Measurements from ENCODE around the gene JPT2. TPM values are rescaled to one million over a fixed set of nuclear protein-coding genes. Genes with fewer than 3 reads are reported as not detected.

Gene JPT2
- total RNA-seq, 6 experiments from 2014 or later = 71.7 to 92.9 (median 80.8) TPM

GRCh38 chr16:1749152-1750117, 71.4 kb downstream of the JPT2 start:
- peaks cover 5% of the 10 kb centered on the region for H3K36me3 Mint-ChIP-seq (ENCODE audit: low read depth)

More at GRCh38 chr16:1749152-1750117, 71.4 kb downstream of the JPT2 start:
- Mint-ChIP-seq H3K27ac (peak overlapping the region; percentile 52), H3K27me3 (ENCODE audit: insufficient read depth) (peaks cover 2% of the 10 kb centered on the region), H3K9me3 (no peaks in the 10 kb centered on the region), H3K4me3 (no peak overlapping the region), H3K4me1 (ENCODE audit: low read depth) (peaks cover 28% of the 10 kb centered on the region)
- no peak for TF ChIP-seq CTCF (IDR thresholded peaks at IDR 0.05)
- peak; percentile 34 for DNase-seq

Small RNA genes lying within 50 kb of the gene (microRNA-seq; reads per million reads assigned to microRNA genes)
- gene MIR3177 = 16.2 reads per million, percentile 21 among the genes with 10 or more reads in this experiment

Other genes starting within 250 kb of the JPT2 start
- gene PERCC1, start 247.2 kb upstream of the JPT2 start, total RNA-seq (2021; fragmentation: NEBNext Ultra II Directional; extraction: Animal tissue kit (Norgen Biotek cat#: 25700)) = not detected
- gene CCDC154, start 233.7 kb upstream of the JPT2 start, total RNA-seq (2021; fragmentation: NEBNext Ultra II Directional; extraction: Animal tissue kit (Norgen Biotek cat#: 25700)) = under 1 TPM in 3 of 6 experiments, not detected in 3; 0.10 to 0.52 (median 0.31) TPM
- gene CLCN7, start 203.3 kb upstream of the JPT2 start, total RNA-seq (2021; fragmentation: NEBNext Ultra II Directional; extraction: Animal tissue kit (Norgen Biotek cat#: 25700)) = 10 to 100 TPM; 47.5 to 62.6 (median 51.3) TPM
- under 1 TPM in 4 of 6 experiments, not detected in 2; 0.14 to 0.24 (median 0.18) TPM for gene PTX4, start 189.3 kb upstream of the JPT2 start, total RNA-seq (2021; fragmentation: NEBNext Ultra II Directional; extraction: Animal tissue kit (Norgen Biotek cat#: 25700))
- 10 to 100 TPM; 28.6 to 37.4 (median 34.8) TPM for gene TELO2, start 184.9 kb upstream of the JPT2 start, total RNA-seq (2021; fragmentation: NEBNext Ultra II Directional; extraction: Animal tissue kit (Norgen Biotek cat#: 25700))
- gene TMEM204, start 144.6 kb upstream of the JPT2 start, total RNA-seq (2021; fragmentation: NEBNext Ultra II Directional; extraction: Animal tissue kit (Norgen Biotek cat#: 25700)) = 10 to 100 TPM; 15.4 to 28.5 (median 16.2) TPM
- gene IFT140, start 66.2 kb upstream of the JPT2 start, total RNA-seq (2021; fragmentation: NEBNext Ultra II Directional; extraction: Animal tissue kit (Norgen Biotek cat#: 25700)) = 10 to 100 TPM; 11.1 to 15.6 (median 13.2) TPM
- 10 to 100 TPM; 10.7 to 14.2 (median 12.4) TPM for gene CRAMP1, start 65.9 kb upstream of the JPT2 start, total RNA-seq (2021; fragmentation: NEBNext Ultra II Directional; extraction: Animal tissue kit (Norgen Biotek cat#: 25700))
- gene MAPK8IP3, start 27.9 kb downstream of the JPT2 start, total RNA-seq (2021; fragmentation: NEBNext Ultra II Directional; extraction: Animal tissue kit (Norgen Biotek cat#: 25700)) = 10 to 100 TPM; 34.3 to 39.9 (median 37.1) TPM
- 10 to 100 TPM; 28.2 to 61.0 (median 31.3) TPM for gene NME3, start 93.3 kb downstream of the JPT2 start, total RNA-seq (2021; fragmentation: NEBNext Ultra II Directional; extraction: Animal tissue kit (Norgen Biotek cat#: 25700))
- gene EME2, start 94.5 kb downstream of the JPT2 start, total RNA-seq (2021; fragmentation: NEBNext Ultra II Directional; extraction: Animal tissue kit (Norgen Biotek cat#: 25700)) = 10 to 100 TPM; 11.4 to 16.1 (median 12.3) TPM
- 100 to 1,000 TPM; 122 to 161 (median 132) TPM for gene MRPS34, start 94.9 kb downstream of the JPT2 start, total RNA-seq (2021; fragmentation: NEBNext Ultra II Directional; extraction: Animal tissue kit (Norgen Biotek cat#: 25700))
- gene SPSB3, start 104.3 kb downstream of the JPT2 start, total RNA-seq (2021; fragmentation: NEBNext Ultra II Directional; extraction: Animal tissue kit (Norgen Biotek cat#: 25700)) = 10 to 100 TPM; 12.3 to 15.8 (median 13.9) TPM
- gene NUBP2, start 104.7 kb downstream of the JPT2 start, total RNA-seq (2021; fragmentation: NEBNext Ultra II Directional; extraction: Animal tissue kit (Norgen Biotek cat#: 25700)) = 10 to 100 TPM; 41.5 to 53.8 (median 43.5) TPM
- not detected for gene IGFALS, start 115.4 kb downstream of the JPT2 start, total RNA-seq (2021; fragmentation: NEBNext Ultra II Directional; extraction: Animal tissue kit (Norgen Biotek cat#: 25700))
- gene HAGH, start 148.5 kb downstream of the JPT2 start, total RNA-seq (2021; fragmentation: NEBNext Ultra II Directional; extraction: Animal tissue kit (Norgen Biotek cat#: 25700)) = 10 to 100 TPM; 34.2 to 55.3 (median 38.7) TPM
- 10 to 100 TPM; 29.4 to 40.7 (median 31.2) TPM for gene FAHD1, start 148.9 kb downstream of the JPT2 start, total RNA-seq (2021; fragmentation: NEBNext Ultra II Directional; extraction: Animal tissue kit (Norgen Biotek cat#: 25700))
- not detected for gene MEIOB, start 193.9 kb downstream of the JPT2 start, total RNA-seq (2021; fragmentation: NEBNext Ultra II Directional; extraction: Animal tissue kit (Norgen Biotek cat#: 25700))
- not detected for gene HS3ST6, start 240.1 kb downstream of the JPT2 start, total RNA-seq (2021; fragmentation: NEBNext Ultra II Directional; extraction: Animal tissue kit (Norgen Biotek cat#: 25700))